Upper lobe of left lung (tissue), 6 donors: ENCODE data around the gene SUCO. TPM values are rescaled to one million over a fixed set of nuclear protein-coding genes. Genes with fewer than 3 reads are reported as not detected.

Experiments
- ATAC-seq, 2 donors: fragments of 200-7000 bp; cut with Tn5 transposase; one replicate each; pipeline ENCODE4 v1.9.1; 2022; ENCODE audit warnings: mild to moderate bottlenecking in 2 of 2, moderate library complexity in 2 of 2; ENCODE audit not compliant: low FRiP score in 2 of 2
- DNase-seq, 2 donors: peaks; one replicate each; pipeline ENCODE4 v3.0.0-alpha.2; 2019 to 2020
- H3K27ac ChIP-seq, 4 donors: fragments of 200-600 bp; sonication (generic); one replicate each; pipeline ENCODE4 v1.5.1; 2016 to 2019
- H3K27me3 ChIP-seq, 4 donors: fragments of 200-600 bp; sonication (generic); one replicate each; pipeline ENCODE4 v1.5.1; 2017 to 2019
- H3K36me3 ChIP-seq, 4 donors: fragments of 200-600 bp; sonication (generic); one replicate each; pipeline ENCODE4 v1.5.1; 2016 to 2019
- H3K4me1 ChIP-seq, 4 donors: fragments of 200-600 bp; sonication (generic); one replicate each; pipeline ENCODE4 v1.5.1; 2018 to 2019
- H3K4me3 ChIP-seq, 4 donors: fragments of 200-600 bp; sonication (generic); one replicate each; pipeline ENCODE4 v1.5.1; 2017 to 2019; ENCODE audit warnings: mild to moderate bottlenecking in 2 of 4, moderate library complexity in 1 of 4
- H3K9me3 ChIP-seq, 4 donors: fragments of 200-600 bp; sonication (generic); one replicate each; pipeline ENCODE4 v1.5.1; 2018 to 2019
- CTCF ChIP-seq, 6 experiments: fragments of 450-650 bp in 4 of 6; fragments of 200-600 bp in 2 of 6; sonication (generic) in 2 of 6; IDR thresholded peaks; one replicate each; pipeline ENCODE4 v1.5.1; 2016 to 2019; ENCODE audit warnings: antibody characterized with exemption in 6 of 6
- EP300 ChIP-seq, 4 donors: sonication (generic); formaldehyde crosslinking; IDR thresholded peaks; one replicate each; pipeline ENCODE4 v1.5.1; 2017; ENCODE audit warnings: antibody characterized with exemption in 4 of 4, control low read depth in 2 of 4
- POLR2A ChIP-seq, 4 donors: fragments of 450-650 bp; IDR thresholded peaks; one replicate each; pipeline ENCODE4 v1.5.1; 2016 to 2017; ENCODE audit warnings: antibody characterized with exemption in 4 of 4, mild to moderate bottlenecking in 2 of 4
- POLR2AphosphoS5 ChIP-seq, 2 donors: sonication (generic); formaldehyde crosslinking; IDR thresholded peaks; one replicate each; pipeline ENCODE4 v1.5.1; 2017; ENCODE audit warnings: antibody characterized with exemption in 2 of 2
- WGBS, 2 donors: methylation state at CpG; one replicate each; pipeline ENCODE4 v1.1.5; 2017 to 2018; 5-methylcytosine and 5-hydroxymethylcytosine counted together
- total RNA-seq, 6 donors: library from RNA; depleted of rRNA in 4 of 6; stranded (reverse); fragments of >200 nt in 4 of 6; gene quantifications; one replicate each; pipeline versions ENCODE4 v1.1.0 to v1.2.1, GENCODE V29; 2016 to 2021
- donor health status: DM: no; HTN: no; CAD: no; lungs with moderate emphysema.
- donor health status: DM: no; HTN: yes; CAD: no; lungs with severe emphysema.

Gene SUCO
- total RNA-seq, 6 donors from 2014 or later, result 14.4 to 59.2 (median 29.5) TPM

GRCh38 chr1:172547071-172547470 is 14.1 kb downstream of the SUCO start:
- no peak for ATAC-seq
- 53 to 56% methylated on average over 3 of the region's 3 CpGs for WGBS, 2 donors
- Histone ChIP-seq H3K4me1 (peaks cover 14 to 38% (median 26%) of the 10 kb centered on the region in 4 donors), H3K9me3 (no peaks in the 10 kb centered on the region), H3K36me3 (no peaks in the 10 kb centered on the region), H3K4me3 (no peak overlapping the region), H3K27ac (no peak overlapping the region), H3K27me3 (no peaks in the 10 kb centered on the region)
- no peak for DNase-seq
- TF ChIP-seq EP300 (IDR thresholded peaks at IDR 0.05) (no peak), CTCF (IDR thresholded peaks at IDR 0.05) (no peak)

GRCh38 chr1:172549621-172550280 is 16.8 kb downstream of the SUCO start:
- Histone ChIP-seq H3K4me1 (peaks cover 14 to 31% (median 22%) of the 10 kb centered on the region in 4 donors), H3K36me3 (no peaks in the 10 kb centered on the region), H3K27me3 (no peaks in the 10 kb centered on the region), H3K27ac (no peak overlapping the region), H3K4me3 (no peak overlapping the region), H3K9me3 (no peaks in the 10 kb centered on the region)
- TF ChIP-seq CTCF (IDR thresholded peaks at IDR 0.05) (no peak), POLR2AphosphoS5 (IDR thresholded peaks at IDR 0.05) (no peak)
- whole genome bisulfite sequencing, 2 donors, result 36 to 39% methylated on average over 2 of the region's 2 CpGs
- ATAC-seq (no peak), DNase-seq (no peak)

GRCh38 chr1:172551279-172551678 is 18.3 kb downstream of the SUCO start:
- 88 to 90% methylated on average over 6 of the region's 6 CpGs for WGBS, 2 donors
- DNase-seq (no peak), ATAC-seq (no peak)
- TF ChIP-seq POLR2AphosphoS5 (IDR thresholded peaks at IDR 0.05) (no peak), POLR2A (IDR thresholded peaks at IDR 0.05) (no peak), EP300 (IDR thresholded peaks at IDR 0.05) (no peak), CTCF (IDR thresholded peaks at IDR 0.05) (no peak)
- Histone ChIP-seq H3K9me3 (no peaks in the 10 kb centered on the region), H3K4me1 (peaks cover 14 to 29% (median 21%) of the 10 kb centered on the region in 4 donors), H3K27ac (no peak overlapping the region), H3K4me3 (no peak overlapping the region), H3K27me3 (no peaks in the 10 kb centered on the region), H3K36me3 (peaks cover 0 to 3% (median 0%) of the 10 kb centered on the region in 4 donors)

- no peak for ATAC-seq
- Histone ChIP-seq H3K4me1 (peaks cover 0 to 5% (median 2%) of the 10 kb centered on the region in 4 donors), H3K27ac (no peak overlapping the region), H3K36me3 (peaks cover 2 to 34% (median 14%) of the 10 kb centered on the region in 4 donors), H3K27me3 (no peaks in the 10 kb centered on the region), H3K4me3 (no peak overlapping the region), H3K9me3 (no peaks in the 10 kb centered on the region)
- DNase-seq, result no peak
- 97 to 98% methylated on average over 4 of the region's 4 CpGs for WGBS, 2 donors
- no peak for TF ChIP-seq POLR2AphosphoS5 (IDR thresholded peaks at IDR 0.05)
- TF ChIP-seq CTCF (IDR thresholded peaks at IDR 0.05), result no peak
- no peak for TF ChIP-seq POLR2A (IDR thresholded peaks at IDR 0.05)
Measured at GRCh38 chr1:172554915-172555314, 22.0 kb downstream of the SUCO start.

- H3K36me3 ChIP-seq, result peaks cover 2 to 47% (median 17%) of the 10 kb centered on the region in 4 donors
- no peak for ATAC-seq
- DNase-seq, result no peak
- H3K27ac ChIP-seq, result no peak overlapping the region
- no peaks in the 10 kb centered on the region for H3K9me3 ChIP-seq
- TF ChIP-seq POLR2AphosphoS5 (IDR thresholded peaks at IDR 0.05) (no peak), CTCF (IDR thresholded peaks at IDR 0.05) (no peak), EP300 (IDR thresholded peaks at IDR 0.05) (no peak), POLR2A (IDR thresholded peaks at IDR 0.05) (no peak)
- no peaks in the 10 kb centered on the region for H3K27me3 ChIP-seq
- H3K4me3 ChIP-seq, result no peak overlapping the region
- no peaks in the 10 kb centered on the region for H3K4me1 ChIP-seq
Measured at GRCh38 chr1:172556461-172556860, 23.5 kb downstream of the SUCO start.
